ENCODE measurements around the gene ULK1. TPM values are rescaled to one million over a fixed set of nuclear protein-coding genes. Genes with fewer than 3 reads are reported as not detected.

ULK1 gene
- total RNA-seq, 1 donor from 2014 or later, result 156 TPM

DNA sequence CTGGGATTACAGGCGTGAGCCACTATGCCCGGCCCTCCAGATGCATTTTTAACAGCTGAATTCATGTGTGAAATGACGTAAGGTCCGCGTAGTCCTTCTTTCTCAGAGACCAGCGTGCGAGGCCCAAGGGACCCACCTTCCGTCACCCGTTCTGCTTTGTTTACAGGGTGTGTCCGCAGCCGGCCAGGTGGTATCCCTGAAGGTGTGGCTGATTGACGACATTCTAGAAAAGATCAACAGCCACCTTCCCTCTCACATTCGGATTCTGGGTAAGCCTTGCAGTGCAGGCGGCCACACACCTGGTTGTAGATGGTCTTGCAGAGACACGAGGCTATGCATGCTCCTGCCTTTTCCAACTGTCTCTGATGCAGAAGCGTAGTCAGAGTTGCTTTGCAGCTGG is 44.6 kb downstream of the ULK1 start:
- no peaks in the 10 kb centered on the region for H3K9me3 ChIP-seq
- intact Hi-C loops (cut with DNase I), result no loop called here
- TF ChIP-seq, protein P1, sequence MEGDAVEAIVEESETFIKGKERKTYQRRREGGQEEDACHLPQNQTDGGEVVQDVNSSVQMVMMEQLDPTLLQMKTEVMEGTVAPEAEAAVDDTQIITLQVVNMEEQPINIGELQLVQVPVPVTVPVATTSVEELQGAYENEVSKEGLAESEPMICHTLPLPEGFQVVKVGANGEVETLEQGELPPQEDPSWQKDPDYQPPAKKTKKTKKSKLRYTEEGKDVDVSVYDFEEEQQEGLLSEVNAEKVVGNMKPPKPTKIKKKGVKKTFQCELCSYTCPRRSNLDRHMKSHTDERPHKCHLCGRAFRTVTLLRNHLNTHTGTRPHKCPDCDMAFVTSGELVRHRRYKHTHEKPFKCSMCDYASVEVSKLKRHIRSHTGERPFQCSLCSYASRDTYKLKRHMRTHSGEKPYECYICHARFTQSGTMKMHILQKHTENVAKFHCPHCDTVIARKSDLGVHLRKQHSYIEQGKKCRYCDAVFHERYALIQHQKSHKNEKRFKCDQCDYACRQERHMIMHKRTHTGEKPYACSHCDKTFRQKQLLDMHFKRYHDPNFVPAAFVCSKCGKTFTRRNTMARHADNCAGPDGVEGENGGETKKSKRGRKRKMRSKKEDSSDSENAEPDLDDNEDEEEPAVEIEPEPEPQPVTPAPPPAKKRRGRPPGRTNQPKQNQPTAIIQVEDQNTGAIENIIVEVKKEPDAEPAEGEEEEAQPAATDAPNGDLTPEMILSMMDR (IDR thresholded peaks at IDR 0.05), result no peak
- no peak overlapping the region for H3K4me3 ChIP-seq
- H3K27ac ChIP-seq, result no peak overlapping the region
- H3K4me1 ChIP-seq, result no peaks in the 10 kb centered on the region
- peaks cover 31 to 50% of the 10 kb centered on the region in 2 donors for H3K36me3 ChIP-seq
- DNase-seq (ENCODE audit: low spot score in 2 of 2), result no peak
- H3K27me3 ChIP-seq, result no peaks in the 10 kb centered on the region

DNA sequence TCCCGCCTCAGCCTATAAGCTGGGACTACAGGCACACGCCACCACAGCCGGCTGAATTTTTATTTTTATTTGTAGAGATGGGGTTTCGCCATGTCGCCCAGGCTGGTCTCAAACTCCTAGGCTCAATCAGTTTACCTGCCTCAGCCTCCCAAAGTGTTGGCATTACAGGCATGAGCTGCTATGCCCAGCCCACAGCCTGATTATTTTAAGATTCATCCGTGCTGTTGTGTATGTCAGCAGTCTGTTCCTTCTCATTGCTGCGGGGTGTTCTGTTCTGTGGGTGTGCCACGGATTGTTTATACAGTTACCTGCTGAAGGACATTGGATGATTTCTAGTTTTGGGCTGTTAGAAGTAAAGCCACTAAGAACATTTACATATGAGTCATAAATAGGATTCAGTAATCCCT is 45.7 kb downstream of the ULK1 start:
- H3K4me3 ChIP-seq, result no peak overlapping the region
- no peaks in the 10 kb centered on the region for H3K4me1 ChIP-seq
- intact Hi-C loops (cut with DNase I), result no loop called here
- peaks cover 27 to 43% of the 10 kb centered on the region in 2 donors for H3K36me3 ChIP-seq
- no peaks in the 10 kb centered on the region for H3K27me3 ChIP-seq
- H3K27ac ChIP-seq, result no peak overlapping the region
- TF ChIP-seq, protein P1 (IDR thresholded peaks at IDR 0.05), result no peak
- H3K9me3 ChIP-seq, result no peaks in the 10 kb centered on the region
- DNase-seq (ENCODE audit: low spot score in 2 of 2), result no peak

DNA sequence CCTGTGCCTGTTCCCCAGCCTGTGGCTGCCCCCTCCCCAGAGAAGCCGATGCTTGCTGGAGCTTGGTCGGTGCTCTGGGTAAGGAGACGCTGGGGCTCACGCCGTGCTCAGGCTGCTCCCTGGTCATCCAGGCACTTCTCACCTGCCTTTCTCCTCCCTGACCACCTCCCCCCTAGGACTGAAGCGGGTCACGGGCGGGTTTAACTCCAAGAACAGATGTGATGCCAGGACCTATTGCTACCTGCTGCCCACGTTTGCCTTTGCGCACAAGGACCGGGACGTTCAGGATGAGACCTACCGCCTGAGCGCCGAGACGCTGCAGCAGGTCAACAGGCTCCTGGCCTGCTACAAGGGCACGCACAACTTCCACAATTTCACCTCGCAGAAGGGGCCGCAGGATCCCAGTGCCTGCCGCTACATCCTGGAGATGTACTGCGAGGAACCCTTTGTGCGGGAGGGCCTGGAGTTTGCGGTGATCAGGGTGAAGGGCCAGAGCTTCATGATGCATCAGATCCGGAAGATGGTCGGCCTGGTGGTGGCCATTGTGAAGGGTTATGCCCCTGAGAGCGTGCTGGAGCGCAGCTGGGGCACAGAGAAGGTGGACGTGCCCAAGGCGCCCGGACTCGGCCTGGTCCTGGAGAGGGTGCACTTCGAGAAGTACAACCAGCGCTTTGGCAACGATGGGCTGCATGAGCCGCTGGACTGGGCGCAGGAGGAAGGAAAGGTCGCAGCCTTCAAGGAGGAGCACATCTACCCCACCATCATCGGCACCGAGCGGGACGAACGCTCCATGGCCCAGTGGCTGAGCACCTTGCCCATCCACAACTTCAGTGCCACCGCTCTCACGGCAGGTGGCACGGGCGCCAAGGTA is 46.9 kb downstream of the ULK1 start:
- TF ChIP-seq, protein P1 (IDR thresholded peaks at IDR 0.05), result no peak
- H3K4me3 ChIP-seq, result no peak overlapping the region
- H3K9me3 ChIP-seq, result no peaks in the 10 kb centered on the region
- no peaks in the 10 kb centered on the region for H3K27me3 ChIP-seq
- H3K36me3 ChIP-seq, result peaks cover 25 to 39% of the 10 kb centered on the region in 2 donors
- intact Hi-C loops (cut with DNase I), result no loop called here
- H3K4me1 ChIP-seq, result no peaks in the 10 kb centered on the region
- DNase-seq (ENCODE audit: low spot score in 2 of 2), result peak in 1 of 2 donors; percentile 46
- no peak overlapping the region for H3K27ac ChIP-seq

DNA sequence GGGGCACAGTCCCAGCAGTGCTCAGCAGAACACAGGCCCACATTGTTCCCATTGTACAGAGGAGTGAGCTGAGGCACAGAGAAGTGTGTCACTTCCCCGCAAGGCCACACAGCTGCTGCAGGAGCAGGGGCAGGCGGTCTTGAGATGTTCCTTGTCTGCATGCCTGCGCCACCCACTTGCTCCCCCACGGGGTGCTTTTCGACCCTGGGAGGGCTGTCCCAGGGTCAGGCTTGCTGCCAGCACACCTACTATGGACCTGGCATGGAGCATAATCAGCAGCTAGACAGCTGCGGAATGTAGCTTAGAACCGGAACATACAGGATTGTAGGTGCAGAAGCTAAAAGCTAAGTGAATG is 47.5 kb downstream of the ULK1 start:
- Histone ChIP-seq H3K27me3 (no peaks in the 10 kb centered on the region), H3K9me3 (no peaks in the 10 kb centered on the region), H3K36me3 (peaks cover 22 to 39% of the 10 kb centered on the region in 2 donors), H3K4me1 (no peaks in the 10 kb centered on the region), H3K4me3 (no peak overlapping the region), H3K27ac (no peak overlapping the region)
- TF ChIP-seq, protein P1 (IDR thresholded peaks at IDR 0.05), result no peak
- intact Hi-C loops (cut with DNase I), result no loop called here
- DNase-seq (ENCODE audit: low spot score in 2 of 2), result no peak

DNA sequence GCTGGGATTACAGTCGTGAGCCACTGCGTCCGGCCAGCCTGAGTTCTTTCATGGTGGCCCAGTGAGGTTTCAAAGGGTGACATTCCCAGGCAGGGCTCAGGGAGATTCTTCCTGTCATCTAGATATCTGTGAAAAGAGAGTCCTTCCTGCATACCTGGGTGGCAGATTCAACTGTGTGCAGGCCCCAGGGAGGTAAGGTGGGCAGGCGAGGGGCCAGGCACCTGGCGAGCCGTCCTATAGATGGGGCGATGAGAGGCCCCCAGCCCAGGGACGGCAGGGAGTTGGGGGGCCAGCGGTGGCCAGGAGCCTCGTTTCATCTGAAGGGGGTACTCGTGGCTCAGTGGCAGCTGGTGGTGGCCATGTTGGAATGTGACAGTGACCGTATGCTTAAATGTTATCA is 48.2 kb downstream of the ULK1 start:
- intact Hi-C loops (cut with DNase I), result no loop called here
- Histone ChIP-seq H3K27me3 (no peaks in the 10 kb centered on the region), H3K36me3 (peaks cover 22 to 39% of the 10 kb centered on the region in 2 donors)

More for the DNA sequence above, 48.2 kb downstream of the ULK1 start:
- Histone ChIP-seq H3K4me3 (no peak overlapping the region), H3K9me3 (no peaks in the 10 kb centered on the region), H3K27ac (no peak overlapping the region), H3K4me1 (no peaks in the 10 kb centered on the region)
- peak in 1 of 2 donors; percentile 53 for DNase-seq (ENCODE audit: low spot score in 2 of 2)
- TF ChIP-seq, protein P1 (IDR thresholded peaks at IDR 0.05), result no peak

Data from ascending aorta (tissue), 2 donors.